Testis (tissue), 3 donors: Measurements from ENCODE around the gene NTNG2. TPM values are rescaled to one million over a fixed set of nuclear protein-coding genes. Genes with fewer than 3 reads are reported as not detected.

Source experiments
- DNase-seq: peaks from one replicate; pipeline ENCODE4 v3.0.0-alpha.2; 2019
- H3K27ac ChIP-seq, 2 donors: fragments of 200-600 bp; sonication (generic); one replicate each; pipeline ENCODE4 v1.5.1; 2019
- H3K27me3 ChIP-seq: fragments of 200-600 bp; sonication (generic); one replicate; pipeline ENCODE4 v1.5.1; 2019
- H3K36me3 ChIP-seq: fragments of 200-600 bp; sonication (generic); one replicate; pipeline ENCODE4 v1.5.1; 2017; ENCODE audit warnings: low read depth; ENCODE audit errors: missing control alignments
- H3K4me1 ChIP-seq: fragments of 200-600 bp; sonication (generic); one replicate; pipeline ENCODE4 v1.5.1; 2019
- H3K4me3 ChIP-seq, 2 donors: fragments of 200-600 bp; sonication (generic); one replicate each; pipeline ENCODE4 v1.5.1; 2017 to 2019
- H3K9me3 ChIP-seq: fragments of 200-600 bp; sonication (generic); one replicate; pipeline ENCODE4 v1.5.1; 2017
- POLR2A ChIP-seq: fragments of 450-650 bp; IDR thresholded peaks from one replicate; pipeline ENCODE4 v1.6.1; 2017; ENCODE audit warnings: antibody characterized with exemption, mild to moderate bottlenecking, moderate library complexity
- WGBS, 2 donors: methylation state at CpG; one replicate each; pipeline ENCODE4 v1.1.5; 2018; 5-methylcytosine and 5-hydroxymethylcytosine counted together
- intact Hi-C: fragments of 100-400 bp; cut with DNase I; formaldehyde crosslinking; loops from one replicate; pipeline ENCODE4 v1.15.1; 2023; ENCODE audit warnings: low total_unique reads
- polyA plus RNA-seq: library from polyadenylated mRNA; stranded (reverse); fragments of 350-450 nt; fragmentation: Illumina TruSeq; extraction: RNeasy Lipid Tissue Mini Kit (QIAGEN cat#74804); gene quantifications from one replicate; pipeline ENCODE4 v1.2.3, GENCODE V29; 2014; ENCODE audit warnings: low read depth, low replicate concordance; ENCODE audit not compliant: insufficient read depth
- total RNA-seq, 2 donors: library from RNA; depleted of rRNA; stranded (reverse); fragments of >200 nt; gene quantifications; one replicate each; pipeline ENCODE4 v1.2.3, GENCODE V29; 2016
- TF ChIP-seq, protein P1 (sequence below), 3 experiments: fragments of 450-650 bp in 2 of 3; fragments of 200-600 bp in 1 of 3; sonication (generic) in 1 of 3; IDR thresholded peaks; one replicate each; pipeline ENCODE4 v1.5.1; 2016 to 2019; ENCODE audit warnings: antibody characterized with exemption in 3 of 3, mild to moderate bottlenecking in 2 of 3, moderate library complexity in 1 of 3

Gene NTNG2
- total and polyA plus RNA-seq, 3 donors from 2014 or later = 3.3 to 29.0 (median 23.7) TPM

DNA sequence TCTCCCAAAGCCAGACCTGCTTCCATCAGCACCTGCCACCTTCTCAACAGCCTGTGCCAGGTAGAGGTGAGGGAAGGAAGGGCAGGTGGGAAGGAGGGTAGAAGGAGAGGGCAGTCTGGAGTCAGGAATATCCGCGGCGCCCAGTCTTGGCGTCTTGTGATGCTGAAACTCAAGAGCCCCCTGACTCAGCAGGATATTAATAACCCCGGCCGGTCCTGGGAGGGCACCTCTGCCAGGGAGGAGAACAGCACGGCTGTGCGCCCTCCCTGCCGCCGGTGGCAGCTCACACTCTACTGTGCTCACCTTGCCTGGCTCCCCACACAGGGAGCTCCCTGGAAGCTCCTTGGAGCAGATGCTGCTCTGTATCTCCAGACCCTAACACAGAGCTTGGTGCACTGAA is 11.6 kb upstream of the NTNG2 start:
- DNase-seq = no peak
- no peaks in the 10 kb centered on the region for H3K9me3 ChIP-seq
- no peaks in the 10 kb centered on the region for H3K27me3 ChIP-seq
- no peak overlapping the region for H3K4me3 ChIP-seq
- H3K27ac ChIP-seq = no peak overlapping the region
- intact Hi-C loops = no loop called here
- H3K36me3 ChIP-seq = no peaks in the 10 kb centered on the region
- WGBS, 2 donors = 85 to 89% methylated on average over 9 to 10 of the region's 10 CpGs
- TF ChIP-seq, protein P1, sequence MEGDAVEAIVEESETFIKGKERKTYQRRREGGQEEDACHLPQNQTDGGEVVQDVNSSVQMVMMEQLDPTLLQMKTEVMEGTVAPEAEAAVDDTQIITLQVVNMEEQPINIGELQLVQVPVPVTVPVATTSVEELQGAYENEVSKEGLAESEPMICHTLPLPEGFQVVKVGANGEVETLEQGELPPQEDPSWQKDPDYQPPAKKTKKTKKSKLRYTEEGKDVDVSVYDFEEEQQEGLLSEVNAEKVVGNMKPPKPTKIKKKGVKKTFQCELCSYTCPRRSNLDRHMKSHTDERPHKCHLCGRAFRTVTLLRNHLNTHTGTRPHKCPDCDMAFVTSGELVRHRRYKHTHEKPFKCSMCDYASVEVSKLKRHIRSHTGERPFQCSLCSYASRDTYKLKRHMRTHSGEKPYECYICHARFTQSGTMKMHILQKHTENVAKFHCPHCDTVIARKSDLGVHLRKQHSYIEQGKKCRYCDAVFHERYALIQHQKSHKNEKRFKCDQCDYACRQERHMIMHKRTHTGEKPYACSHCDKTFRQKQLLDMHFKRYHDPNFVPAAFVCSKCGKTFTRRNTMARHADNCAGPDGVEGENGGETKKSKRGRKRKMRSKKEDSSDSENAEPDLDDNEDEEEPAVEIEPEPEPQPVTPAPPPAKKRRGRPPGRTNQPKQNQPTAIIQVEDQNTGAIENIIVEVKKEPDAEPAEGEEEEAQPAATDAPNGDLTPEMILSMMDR (IDR thresholded peaks at IDR 0.05) = no peak
- TF ChIP-seq POLR2A = no peak
- no peaks in the 10 kb centered on the region for H3K4me1 ChIP-seq

DNA sequence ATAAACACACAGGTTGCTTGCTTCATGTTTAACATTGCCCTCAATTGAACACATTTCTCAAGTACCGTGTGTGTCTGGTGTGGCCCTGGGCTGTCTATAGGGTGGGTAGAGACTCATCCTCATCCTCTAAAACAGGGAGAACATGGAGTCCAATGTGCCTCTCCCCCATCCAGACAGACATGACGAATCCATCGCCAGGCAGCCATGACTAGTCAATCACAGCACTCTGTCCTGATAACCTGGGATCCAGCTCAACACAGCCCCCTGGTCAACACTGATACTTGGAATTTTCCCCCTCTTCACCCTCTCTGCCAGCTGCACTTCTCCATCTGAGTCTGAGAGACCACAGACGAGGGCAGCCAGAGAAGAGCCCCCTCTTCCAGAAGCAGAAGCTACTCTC is 10.7 kb upstream of the NTNG2 start:
- TF ChIP-seq, protein P1 (IDR thresholded peaks at IDR 0.05) = no peak
- no peak for TF ChIP-seq POLR2A
- Histone ChIP-seq H3K36me3 (no peaks in the 10 kb centered on the region), H3K27me3 (no peaks in the 10 kb centered on the region), H3K4me3 (no peak overlapping the region), H3K9me3 (no peaks in the 10 kb centered on the region), H3K27ac (no peak overlapping the region), H3K4me1 (no peaks in the 10 kb centered on the region)
- no peak for DNase-seq
- WGBS, 2 donors = 87 to 91% methylated on average over 4 of the region's 4 CpGs
- intact Hi-C loops = no loop called here

DNA sequence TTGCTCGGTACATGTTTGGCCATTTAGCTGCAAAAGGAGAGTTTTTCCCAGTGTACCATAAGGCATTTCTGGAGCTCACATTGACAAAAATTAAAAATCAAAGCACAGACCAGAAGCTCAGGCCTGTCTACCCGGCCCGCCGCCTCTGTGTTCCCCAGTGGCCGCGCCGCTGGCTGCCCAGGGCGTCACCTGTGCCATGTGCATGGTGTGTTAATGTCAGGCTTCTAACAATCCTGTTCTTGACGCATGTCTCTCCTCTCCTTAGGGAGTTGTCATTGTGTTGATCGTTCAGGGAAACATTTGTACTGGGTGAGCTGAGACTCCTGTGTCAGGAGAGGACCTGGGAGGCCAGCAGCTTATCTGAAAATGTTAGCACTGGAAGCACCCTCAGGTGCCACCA is 9.6 kb upstream of the NTNG2 start:
- Histone ChIP-seq H3K27ac (no peak overlapping the region), H3K4me3 (no peak overlapping the region), H3K36me3 (no peaks in the 10 kb centered on the region), H3K4me1 (no peaks in the 10 kb centered on the region), H3K27me3 (no peaks in the 10 kb centered on the region), H3K9me3 (no peaks in the 10 kb centered on the region)
- intact Hi-C loops = no loop called here
- WGBS, 2 donors = 91 to 93% methylated on average over 10 of the region's 10 CpGs
- TF ChIP-seq, protein P1 (IDR thresholded peaks at IDR 0.05) = no peak
- TF ChIP-seq POLR2A = no peak
- no peak for DNase-seq

DNA sequence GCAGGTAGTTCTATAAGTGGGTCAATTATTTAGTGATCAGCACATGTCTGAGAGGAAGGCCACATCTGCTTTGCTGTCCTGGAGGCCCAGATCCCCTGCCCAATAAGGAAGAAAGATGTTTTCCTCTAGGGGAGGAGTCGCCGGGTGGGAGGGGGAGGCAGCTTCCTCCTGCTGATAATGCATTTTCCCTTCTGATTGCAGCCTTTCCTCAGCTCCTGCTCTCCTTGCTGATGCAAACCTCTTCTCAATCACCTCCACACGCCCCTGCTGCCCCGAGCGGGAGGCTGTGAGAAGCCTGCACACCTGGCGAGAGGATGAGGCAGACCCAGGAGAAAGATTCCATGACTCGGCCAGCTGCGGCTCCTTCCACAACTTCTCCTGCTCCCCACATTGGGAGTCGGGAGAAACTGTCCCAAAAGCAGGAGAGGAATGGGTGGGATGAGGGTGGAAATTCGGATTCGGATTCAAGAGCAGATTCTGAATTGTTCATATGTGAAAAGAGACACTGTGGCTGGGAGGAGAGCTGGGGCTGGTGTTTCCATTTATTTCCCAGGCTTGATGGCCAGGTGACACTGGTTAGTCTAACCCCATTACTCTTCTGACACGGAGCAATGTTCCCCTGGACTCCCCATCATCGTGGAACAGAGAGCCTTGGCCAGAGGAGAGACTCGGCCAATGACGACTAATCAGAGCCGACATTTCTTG is 6.8 kb upstream of the NTNG2 start:
- DNase-seq = no peak
- TF ChIP-seq POLR2A = no peak
- TF ChIP-seq, protein P1 (IDR thresholded peaks at IDR 0.05) = no peak
- WGBS, 2 donors = 72 to 74% methylated on average over 16 of the region's 16 CpGs

DNA sequence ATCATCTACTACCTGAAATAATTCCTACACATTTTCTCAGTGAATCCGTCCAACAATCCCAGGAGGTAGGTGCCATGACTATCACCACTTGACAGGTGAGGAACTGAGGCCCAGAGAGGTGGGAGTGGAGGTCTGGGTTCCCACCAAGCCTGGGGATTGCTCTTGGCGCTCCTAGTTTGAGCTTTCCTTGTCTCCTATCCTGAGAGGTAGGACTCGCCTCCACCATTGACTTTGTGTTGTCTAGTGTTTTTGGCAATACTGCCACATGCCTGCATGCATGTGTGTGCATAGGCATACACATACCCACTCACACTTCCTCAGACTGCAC is 6.3 kb upstream of the NTNG2 start:
- intact Hi-C loops = no loop called here
- 82 to 97% methylated on average over 3 of the region's 3 CpGs for WGBS, 2 donors
- no peak for DNase-seq
- no peaks in the 10 kb centered on the region for H3K27me3 ChIP-seq
- no peaks in the 10 kb centered on the region for H3K36me3 ChIP-seq
- no peak overlapping the region for H3K4me3 ChIP-seq
- peaks cover 1% of the 10 kb centered on the region for H3K4me1 ChIP-seq
- no peak for TF ChIP-seq POLR2A
- TF ChIP-seq, protein P1 (IDR thresholded peaks at IDR 0.05) = no peak
- H3K9me3 ChIP-seq = no peaks in the 10 kb centered on the region
- no peak overlapping the region for H3K27ac ChIP-seq

More for the DNA sequence above, 6.8 kb upstream of the NTNG2 start:
- Histone ChIP-seq H3K27me3 (no peaks in the 10 kb centered on the region), H3K4me1 (no peaks in the 10 kb centered on the region), H3K27ac (no peak overlapping the region), H3K9me3 (no peaks in the 10 kb centered on the region), H3K36me3 (no peaks in the 10 kb centered on the region), H3K4me3 (no peak overlapping the region)
- intact Hi-C loops = no loop called here
